ENCODE results near the gene UROS.

UROS gene

DNA sequence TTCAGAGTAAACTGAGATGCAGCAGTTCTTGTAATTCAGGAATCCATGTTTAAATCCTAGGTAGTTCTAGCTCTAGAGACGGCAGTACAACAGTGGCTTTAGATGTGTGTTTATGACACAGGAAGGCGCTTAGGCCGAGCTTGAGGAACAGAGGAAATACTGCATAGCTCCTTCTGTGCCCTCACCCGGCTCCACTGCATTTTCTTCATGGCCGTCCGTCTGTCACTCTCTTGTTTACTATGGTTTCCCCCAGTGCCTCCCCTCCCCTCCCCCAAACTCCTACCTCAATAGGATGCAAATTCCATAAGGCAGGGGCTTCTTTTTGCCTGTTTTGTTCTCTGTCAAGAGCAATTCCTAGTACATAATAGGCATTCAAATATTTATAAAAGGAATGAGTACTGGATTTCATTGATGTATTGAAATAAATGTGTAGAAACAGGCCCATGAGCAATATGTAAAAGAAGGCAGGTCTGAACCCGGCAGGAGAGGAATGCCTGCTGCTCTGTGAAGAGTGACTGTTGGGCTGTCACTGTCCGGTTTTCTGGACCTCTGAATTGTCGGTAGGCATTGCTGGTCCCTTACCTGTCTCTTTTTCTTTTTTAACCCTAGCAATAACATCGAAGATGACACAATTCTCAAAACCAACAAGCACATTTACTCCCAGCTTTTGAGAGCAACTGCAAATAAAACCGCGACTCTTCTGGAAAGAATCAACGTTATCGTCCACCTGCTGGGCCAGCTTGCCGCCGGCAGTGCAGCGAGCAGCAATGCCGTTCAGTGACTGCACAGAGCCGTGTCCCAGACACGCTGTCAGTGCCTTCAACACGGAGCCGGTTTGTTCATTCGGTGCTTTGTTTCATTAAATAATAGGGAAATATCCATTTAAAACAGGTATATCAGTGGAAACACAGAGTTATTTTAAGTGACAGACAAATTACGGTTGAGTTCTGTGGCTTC, 60.1 kb downstream of the UROS start:
- no peak for DNase-seq (ENCODE audit: low spot score)

- no peak for DNase-seq (ENCODE audit: low spot score)
Measured at GRCh38 chr10:125761961-125762360, 61.1 kb downstream of the UROS start.

DNA sequence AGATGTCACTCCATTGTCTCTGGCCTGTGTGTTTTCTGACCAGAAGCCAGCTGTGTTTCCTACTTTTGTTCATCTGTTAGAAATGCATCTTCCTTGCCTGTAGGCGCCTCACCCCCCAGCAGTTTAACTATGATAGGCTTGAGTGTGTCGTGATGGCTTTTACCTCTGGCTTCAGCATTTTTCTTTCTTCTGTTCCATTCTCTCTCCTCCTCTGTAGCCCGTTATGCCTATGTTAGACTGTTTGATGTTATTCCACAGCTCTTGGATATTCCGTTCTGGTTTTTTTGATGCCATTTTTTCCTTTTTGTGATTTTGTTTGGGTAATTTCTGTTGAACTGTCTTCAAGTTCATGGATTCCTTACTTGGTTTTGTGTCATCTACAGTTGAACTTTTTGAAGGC, 65.3 kb downstream of the UROS start:
- DNase-seq (ENCODE audit: low spot score) = no peak

- no peak for DNase-seq (ENCODE audit: low spot score)
Measured at GRCh38 chr10:125756853-125757487, 66.1 kb downstream of the UROS start.

GRCh38 chr10:125756196-125756595, 66.9 kb downstream of the UROS start:
- DNase-seq (ENCODE audit: low spot score) = no peak

GRCh38 chr10:125747417-125747816, 75.6 kb downstream of the UROS start:
- no peak for DNase-seq (ENCODE audit: low spot score)

DNA sequence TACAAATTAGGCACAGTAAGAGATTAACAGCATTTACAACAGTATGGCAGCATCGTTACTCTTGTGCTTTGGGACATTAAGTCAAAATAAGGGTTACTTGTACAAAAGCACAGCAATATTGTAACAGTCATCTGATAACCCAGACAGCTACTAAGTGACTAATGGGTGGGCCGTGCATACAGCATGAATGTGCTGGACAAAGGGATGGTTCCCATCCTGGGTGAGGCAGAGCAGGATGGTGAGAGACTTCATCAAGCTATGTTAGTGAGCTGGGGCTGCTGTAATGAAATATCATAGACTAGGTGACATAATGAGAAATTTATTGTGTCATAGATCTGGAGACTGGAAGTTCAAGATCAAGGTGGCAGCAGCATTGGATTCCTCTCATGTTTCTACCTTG, 78.1 kb downstream of the UROS start:
- no peak for DNase-seq (ENCODE audit: low spot score)

- no peak for DNase-seq (ENCODE audit: low spot score)
Measured at GRCh38 chr10:125742465-125742864, 80.6 kb downstream of the UROS start.

DNA sequence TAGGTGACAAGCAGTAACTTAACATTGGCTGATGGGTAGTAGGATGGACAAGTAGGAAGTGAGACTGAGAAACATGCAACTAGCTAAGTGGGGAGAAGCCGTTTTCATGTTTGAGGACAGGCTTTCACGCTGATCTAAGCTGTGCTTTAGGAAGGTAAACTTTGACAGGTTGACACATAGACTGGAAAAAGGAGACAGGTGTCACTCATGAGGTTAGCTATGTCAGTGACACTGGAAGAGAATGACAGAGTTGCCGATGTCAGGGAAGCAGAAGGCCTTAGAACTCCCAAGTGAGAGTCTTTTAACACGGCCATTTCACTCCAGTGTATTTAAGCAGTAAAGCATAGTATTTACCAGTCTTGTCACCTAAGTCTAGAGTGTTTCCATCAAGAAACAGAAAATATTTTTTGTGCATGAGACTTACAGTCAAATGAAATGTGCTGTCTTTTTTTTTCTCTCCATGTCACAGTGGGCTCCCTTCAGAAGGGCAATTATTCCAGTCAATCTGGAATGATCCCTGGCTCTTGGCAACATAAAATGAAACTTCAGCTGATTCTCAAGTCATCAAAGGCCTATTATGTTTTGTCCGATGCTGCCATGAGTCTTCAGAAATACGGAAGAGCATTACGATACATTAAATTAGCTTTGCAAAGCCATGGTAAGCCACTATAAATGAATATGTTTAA, 82.9 kb downstream of the UROS start:
- no peak for DNase-seq (ENCODE audit: low spot score)
